Measurements from ENCODE around the gene MATN1.

Gene MATN1

DNA sequence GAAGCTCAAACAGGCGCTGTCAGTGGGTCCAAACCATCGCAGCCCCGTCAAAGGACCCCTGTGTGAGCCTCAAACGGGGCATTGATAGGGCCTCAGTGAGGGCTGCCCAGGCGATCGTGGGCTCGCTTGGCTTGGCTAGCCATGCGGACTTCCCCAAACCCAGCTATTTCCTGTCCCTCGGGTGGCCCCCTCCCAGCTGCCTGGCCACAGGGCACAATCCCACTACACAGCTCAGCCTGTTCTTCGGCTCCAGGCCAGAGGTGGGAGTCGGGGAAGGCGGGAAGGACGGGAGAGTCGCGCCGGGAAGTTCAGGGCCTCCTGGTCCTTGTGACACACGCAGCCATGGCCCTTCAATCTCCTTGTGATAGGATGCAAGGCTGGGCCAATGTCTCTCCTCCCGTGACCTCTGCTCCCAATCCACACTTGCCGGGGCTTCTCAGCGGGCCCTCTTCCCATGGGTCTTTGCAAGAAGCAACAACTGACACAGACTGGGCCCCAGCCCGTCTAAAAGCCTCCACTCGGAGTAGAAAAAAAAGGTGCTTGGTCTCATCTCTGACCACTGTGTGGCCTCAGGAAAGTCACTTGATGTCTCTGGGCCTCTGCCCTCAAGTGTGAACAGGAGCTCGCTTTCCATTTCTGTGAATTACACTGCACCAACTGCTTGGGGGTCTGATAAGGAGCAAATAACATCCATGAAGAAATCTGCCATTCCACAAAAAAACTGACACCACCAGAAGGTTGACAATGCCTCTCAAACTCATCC is 7.1 kb upstream of the MATN1 start:
- no peak for DNase-seq

DNA sequence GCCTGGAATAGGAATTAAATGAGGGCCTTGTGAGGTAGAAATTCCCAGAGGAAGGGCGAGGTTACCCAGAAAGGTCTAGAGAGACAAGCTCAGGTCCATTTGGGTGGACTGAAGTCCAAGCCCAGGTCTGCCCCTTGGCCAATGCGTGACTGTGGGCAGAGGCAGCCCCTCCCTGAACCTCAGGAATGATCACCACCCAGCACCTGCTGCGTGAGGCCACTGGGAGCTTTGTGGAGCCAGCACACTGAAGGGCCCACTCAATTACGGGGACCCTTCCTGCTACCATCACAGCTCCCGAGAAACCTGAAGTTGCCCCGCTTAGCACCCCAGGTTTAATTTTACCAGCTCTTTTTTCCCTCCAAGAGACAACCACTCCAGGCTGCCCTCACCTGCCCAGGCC is 6.5 kb upstream of the MATN1 start:
- DNase-seq = no peak

DNA sequence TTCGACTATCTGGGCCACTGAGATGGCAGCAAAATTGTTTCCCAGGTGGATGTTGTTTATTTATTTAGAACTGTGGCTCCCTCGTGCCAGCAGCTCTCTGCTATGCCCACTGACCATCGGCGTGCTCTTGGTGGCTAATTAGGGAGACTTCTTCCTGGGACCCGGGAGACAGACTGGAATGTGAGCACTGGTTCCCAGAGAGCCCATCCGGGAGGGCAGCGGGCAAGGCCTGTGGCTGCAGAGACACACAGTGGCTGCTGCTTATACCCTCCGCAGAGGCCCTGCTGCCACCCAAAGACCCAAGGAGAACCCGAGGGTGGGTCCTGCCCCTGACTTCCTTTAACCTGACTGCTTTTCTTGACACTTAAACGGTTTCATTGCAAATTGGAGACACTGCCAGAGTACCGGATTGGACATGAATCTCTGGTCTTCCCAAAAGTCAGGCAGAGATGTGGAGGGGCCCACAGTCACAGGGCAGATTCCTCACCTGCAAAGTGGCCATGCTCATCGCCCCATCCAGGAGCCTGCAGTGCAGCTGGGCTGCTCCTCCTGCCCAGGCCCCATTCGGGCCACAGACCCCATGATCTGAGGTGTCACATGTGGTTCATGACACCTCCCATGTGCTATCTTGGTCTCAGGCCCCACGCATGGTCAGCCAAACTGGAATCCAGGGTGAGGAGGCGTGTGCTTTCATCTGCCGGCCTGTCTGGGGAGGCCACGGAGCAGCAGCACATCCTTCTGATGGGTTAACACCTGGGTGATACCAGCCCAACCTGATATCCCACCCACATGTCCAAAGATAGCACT is 5.7 kb upstream of the MATN1 start:
- no peak for DNase-seq

DNA sequence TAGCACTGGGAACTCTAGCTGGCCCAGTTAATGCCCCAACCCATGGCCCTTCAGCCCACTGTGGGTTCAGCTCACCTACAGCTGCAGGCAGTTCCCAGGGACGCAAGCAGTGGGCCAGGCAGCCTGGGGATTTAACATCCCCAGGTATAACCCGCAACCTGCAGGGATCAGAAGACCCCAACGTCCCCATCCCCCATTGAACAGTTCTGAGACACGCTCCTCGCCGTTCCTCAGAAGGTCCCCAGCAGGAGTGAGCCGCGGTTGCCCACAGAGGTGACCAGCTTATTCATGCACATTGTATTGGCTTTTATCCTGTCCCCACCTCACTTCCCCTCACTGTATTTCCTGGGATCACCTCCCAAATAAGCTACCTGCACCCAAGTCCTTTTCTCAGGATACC is 5.0 kb upstream of the MATN1 start:
- DNase-seq = no peak

DNA sequence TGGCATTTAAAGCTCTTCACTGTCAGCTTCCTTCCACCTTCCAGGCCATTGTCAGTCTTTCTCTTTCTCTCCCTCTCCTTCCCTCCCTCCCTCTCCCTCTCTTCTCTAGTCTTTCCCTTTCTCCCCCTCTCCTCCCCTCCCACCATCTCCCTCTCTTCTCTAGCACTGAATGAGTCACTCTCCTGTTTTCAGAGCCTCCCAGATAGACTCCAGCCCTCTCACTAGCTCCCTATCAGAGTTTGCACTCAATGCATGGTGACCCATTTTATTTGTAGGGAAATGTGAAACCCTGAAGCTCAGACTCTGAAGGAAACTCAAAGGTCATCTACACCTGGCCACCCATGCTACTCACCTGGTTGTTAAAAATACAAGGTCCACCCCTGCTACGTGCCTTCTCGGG is 4.4 kb upstream of the MATN1 start:
- peak in 1 of 2 donors; percentile 13 for DNase-seq

DNA sequence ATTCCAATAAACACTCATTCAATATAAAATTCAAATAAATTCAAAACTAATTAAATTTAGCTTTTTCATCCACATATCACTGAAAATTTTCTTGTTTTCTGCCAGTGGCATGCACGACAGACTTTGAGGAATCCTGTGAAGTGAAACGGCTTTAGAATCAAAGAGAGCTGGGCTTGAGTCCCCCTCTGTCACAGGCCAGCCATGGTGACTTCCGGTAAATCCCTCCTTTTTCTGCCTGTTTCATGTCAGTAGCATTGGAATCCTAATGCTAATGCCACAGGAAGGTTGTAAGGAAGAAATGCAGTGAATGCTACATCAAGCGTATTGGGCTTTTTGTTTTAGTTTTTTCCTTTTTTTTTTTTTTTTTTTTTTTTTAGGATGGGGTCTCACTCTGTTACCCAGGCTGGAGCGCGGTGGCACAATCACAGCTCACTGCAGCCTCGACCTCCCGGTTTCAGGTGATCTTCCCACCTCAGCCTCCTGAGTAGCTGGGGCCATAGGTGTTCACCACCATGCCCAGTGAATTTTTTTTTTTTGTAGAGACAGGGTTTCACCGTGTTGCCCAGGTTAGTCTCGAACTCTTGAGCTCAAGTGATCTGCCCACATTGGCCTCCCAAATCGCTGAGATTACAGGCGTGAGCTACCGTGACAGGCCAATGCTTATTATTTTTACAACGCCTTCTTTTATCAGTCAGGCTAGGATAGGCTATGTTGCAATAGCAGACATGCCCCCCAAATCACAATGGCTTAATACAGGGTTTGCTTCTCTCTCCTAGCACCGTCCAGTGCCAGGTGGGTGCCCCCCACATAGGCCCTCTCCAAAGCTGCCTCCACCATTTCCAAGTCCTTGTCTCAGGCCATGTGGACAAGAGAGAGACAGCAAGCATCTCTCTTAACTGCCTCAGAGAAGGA is 3.6 kb upstream of the MATN1 start:
- DNase-seq = no peak

DNA sequence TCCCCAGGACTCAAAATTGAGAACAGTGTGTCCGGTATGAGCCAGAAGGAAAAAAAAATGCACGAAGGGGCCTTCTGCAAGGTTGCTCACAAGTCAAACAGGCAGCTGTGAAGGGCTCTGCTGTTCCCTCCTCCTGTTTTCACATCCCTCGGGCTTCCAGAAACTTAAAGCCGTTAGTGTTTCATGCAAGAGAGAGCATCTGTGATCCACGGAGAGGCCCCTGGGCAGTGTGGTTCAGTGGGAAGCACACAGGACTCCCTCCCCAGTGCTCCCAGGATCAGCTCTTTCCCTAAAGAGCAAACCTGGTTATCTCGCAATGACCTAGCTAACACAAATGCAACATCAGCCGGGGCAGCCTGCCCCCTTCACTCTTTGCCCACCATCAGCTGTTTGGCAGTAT is 2.9 kb upstream of the MATN1 start:
- DNase-seq = no peak

DNA sequence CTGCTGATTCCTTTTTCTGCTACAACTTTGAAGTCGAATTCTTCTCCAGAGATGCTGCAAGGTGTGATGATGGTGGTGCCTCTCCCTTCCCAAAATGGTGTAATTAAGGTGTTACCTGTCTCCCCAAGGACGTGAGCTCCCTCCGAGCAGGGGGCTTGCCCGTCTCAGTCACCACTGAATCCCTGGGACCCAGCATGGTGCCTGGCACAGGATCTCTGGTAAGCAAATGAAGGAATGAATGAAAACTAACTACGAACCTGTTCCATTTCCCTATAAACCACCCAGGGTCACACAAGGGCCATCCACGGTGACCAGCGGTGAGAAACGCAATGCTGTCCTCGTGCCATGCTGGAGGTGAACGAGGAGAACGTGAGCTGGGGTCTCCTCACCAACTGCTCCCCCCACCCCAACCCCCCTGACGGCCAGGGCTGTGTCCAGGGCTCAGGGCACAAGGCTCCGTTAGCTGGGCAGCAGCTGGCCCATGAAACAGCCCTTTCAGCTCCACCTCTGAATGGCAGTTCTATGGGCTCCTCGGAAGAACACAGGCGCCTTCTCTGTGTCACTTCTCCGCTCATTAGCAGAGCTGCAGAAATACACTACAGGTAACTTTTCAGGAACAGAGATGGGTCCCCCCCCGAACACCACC is 2.2 kb upstream of the MATN1 start:
- DNase-seq = no peak

DNA sequence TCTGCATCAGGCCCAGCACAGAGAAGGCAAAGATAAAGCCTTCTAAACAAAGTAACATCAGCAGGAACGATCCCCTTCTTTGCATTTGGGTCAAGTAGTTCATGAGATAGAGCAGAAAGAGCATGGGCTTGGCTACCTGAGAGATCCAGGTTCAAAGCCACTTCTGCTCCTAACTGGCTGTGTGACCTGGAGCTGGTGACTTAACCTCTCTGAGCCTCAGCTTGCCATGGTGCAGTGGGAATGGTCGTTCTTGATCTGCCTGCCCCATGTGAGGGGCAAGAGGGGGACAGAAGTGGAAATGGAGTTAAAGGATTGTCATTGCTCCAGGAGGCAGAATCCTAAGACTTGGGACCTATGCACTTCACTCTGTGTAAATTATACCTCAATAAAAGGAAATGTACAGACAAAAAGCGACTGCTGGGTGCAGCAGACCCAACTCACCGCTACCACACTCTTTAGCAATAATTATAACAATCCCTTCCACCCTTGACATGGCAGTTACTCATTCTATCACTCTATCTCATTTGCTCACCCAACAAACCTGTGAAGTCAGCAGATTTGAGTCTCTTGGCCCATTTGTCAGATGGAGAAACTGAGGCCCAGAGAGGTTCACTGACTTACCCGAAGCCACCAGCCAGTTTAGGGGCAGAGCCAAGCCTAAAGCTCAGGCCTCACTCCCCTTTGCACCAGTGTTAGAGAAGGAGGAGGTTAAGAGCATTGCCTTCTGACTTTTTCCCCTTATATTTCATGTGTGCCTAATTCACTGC is 1.5 kb upstream of the MATN1 start:
- DNase-seq = no peak

DNA sequence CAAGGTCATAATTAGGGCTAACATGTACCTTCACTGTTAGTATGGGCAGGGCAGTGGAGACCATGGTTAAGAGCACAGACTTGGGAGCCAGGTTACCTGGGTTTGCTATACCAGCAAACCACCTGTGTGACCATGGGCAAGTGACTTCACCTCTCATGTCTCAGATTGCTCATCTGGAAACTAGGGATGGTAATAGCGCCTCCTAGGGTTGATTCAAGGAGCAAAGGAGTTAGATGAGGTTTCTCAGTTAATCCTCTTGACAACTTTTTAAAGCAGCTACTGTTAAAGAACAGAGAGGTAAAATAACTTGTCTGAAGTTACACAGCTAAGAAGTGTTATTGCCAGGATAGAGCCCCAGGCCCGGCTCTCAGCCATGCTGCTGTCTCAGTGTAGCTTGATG is 790 bp upstream of the MATN1 start:
- no peak for DNase-seq

DNA sequence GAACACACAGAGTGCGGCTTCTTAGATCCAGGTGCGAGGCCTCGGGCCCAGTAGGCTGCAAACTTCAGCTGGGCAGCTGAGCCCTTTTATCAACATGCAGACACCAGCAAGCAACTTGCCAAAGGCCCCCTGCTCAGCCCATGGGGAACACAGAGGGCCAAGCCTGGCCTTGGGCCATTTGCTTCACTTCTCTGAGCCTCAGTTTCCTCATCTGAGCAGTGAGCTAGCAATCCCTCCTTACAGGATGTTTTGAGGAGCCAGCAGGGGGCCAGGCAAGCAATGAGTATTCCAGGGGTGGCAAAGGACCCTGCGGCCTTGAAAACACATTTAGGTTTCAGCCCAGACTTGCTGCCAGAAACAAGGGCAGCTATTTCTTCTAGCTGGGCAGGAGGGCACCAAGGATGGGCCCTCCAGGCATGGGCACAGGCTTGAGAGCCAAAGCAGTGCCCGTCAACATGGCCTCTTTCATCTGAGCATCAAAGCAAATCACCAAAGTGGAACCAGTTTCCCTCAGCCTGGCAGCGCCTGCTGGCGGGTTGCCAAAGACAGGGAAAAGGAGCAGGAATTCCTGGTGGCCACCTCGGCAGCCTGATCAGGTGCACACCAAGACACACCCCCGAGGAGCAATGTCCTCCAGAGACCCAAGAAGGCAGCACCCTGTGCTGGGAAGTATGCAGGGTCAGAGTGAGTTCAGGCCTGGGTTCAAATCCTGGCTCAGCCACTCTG is 1.4 kb downstream of the MATN1 start:
- DNase-seq = no peak

DNA sequence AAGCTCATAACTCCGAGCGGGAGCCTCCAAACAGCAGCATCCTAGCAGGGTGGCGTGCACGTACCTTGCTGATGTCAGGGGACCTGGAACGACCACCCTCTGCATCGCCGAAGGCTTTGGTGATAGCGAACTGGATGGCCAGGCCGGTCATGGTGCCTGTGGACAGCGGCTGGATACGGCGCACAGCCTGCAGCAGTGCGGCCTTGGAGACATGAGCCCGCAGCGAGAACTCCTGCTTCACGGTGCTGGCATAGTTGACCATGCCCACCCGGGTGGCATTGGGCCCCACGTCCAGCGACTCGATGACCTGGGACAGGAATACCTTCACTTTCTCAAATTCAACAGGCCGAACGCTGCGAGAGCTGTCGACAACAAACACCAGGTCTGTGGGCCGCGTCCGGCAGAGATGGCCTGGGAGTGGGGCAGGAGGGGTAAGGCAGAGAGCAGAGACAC is 2.0 kb downstream of the MATN1 start:
- DNase-seq = no peak

DNA sequence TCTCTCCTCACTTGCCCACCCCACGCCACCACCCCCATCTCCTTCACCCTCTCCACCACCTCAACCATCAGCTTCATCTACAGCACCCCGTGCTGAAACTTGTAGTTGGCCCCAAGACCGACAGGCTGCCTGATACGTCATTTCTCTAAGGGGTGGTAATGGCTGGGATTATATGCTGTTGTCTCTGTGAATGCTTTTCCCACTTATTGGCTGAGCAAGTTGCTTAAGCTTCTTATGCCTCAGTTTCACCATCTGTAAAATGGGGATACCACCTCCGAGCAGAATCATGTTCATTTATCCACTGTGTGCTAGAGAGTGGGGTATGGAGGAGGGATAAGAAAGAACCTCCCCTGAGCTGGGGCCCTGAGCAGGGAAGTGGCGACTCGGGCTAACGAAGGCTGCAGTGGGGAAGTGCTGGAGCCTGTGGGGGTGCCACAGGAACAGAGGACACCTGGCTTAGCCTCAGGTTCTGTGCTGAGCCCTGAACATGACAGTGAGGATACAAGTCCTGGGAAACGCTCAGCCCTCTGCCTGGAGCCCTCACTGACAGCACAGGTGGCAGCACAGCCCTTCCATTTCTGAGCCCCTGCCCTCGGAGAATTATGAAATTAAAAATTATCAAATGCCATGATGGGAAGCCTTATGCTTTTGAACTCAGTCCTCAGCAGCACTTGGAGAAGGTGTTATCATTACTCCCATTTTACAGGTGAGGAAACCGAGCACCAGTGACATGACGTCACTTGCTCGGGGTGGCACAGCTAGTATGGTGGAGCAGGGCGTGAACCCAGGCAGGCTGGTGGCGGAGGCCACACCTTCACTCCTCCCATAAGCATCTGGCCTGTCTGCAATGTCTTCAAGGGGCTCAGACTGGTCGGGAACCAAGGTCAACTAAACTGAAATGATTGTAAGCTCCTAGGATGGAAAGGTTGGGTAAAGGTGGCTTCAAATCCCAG is 2.8 kb downstream of the MATN1 start:
- DNase-seq = no peak

DNA sequence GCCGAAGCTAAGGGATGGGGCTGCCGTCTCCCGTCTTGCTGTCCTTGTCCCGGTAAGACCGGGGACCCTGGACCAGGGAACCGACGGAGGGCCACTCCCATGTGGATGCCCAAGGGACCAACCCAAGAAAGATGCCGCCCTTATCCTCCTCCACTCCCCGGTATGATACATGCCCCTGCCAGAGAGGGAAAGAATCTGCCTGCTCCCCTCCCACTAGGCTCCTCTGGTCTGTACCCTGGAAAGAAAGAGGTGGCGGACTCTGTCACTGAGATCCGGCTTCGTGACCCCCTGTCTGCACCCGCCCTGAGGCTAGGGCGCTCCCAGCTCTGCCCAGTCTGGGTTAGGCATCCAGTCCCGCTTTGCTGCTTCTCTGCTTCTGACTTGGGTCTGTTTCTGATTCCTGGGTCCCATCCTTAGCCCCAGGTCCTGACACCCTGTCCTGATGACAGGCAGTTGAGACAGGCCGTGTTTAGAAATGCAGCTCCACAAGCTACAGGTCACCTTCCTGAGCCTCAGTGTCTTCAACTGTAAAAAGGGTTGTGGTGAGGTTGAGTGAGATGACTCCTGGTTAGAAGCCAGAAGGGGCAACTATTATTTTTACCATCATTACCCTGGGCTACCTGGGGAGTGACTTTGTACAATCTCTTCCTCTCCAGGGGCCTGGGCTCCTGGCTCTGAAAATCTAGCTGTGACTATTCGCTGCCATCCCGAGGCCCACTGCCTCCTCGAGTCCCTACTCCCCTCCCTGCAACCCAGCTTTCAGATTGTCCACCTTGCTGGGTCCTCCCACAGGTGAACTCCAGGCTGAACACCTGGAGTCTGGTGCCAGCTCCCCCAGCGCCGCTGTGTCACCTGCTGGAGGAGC is 3.7 kb downstream of the MATN1 start:
- no peak for DNase-seq

DNA sequence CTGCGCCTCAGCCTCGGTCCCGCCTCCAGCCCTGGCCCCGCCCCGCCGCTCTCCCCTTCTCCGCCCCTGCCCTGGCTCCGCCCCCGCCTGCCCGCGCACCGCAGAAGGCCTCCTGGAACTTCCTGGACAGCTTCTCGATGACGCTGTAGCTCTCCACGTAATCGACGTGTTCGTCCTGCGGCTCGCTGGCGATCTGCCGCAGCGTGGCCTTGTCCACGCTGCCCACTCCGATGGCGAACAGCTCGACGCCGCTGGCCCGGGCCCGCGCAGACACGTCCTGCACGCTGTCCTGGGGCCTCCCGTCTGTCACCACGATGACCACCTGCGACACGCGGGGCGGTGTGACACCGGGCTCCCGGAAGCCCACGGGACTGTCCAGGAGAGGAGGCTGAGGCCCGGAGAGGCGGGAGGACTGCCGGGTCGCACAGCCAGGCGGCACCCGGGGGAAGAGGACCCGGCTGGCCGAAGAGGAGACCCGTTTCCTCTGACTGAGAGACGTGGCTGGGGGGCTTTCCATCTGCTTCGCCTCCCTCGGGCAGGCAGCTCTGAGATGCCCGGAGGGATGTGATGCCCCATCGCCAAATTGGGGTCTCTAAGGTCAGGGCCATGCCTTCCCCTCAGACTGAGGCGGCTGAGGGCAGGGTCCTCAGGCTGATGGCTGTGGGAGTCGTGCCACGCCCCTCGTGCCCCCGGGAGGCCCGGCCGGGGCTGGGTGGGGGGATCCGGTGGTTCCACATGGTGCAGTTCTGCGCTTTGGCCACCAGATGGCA is 4.6 kb downstream of the MATN1 start:
- peak; percentile 57 to 90 for DNase-seq

DNA sequence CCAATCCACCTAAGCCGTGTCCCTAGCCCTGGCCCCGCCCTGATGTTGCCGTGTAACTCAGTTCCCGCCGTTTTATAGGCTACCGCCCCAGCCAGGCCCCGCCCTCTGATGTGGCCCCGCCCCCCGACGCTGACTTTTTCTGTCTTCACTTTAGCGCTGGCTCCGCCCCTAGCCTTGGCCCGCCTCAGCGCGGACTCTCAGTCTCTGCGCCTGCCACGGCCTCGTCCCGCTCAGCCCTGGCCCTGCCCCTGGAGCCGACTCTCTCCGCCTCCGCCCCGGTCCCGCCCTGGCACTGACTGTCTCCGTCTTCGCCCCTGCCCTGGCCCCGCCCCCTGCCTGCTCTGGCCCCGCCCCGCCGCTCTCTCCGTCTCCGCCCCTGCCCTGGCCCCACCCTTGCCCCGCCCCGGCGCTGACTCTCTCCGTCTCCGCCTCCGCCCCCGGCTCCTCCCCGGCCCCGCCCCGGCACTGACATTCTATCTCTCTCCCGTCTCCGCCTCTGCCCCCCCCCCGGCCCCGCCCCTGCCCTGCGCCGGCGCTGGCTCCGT is 5.2 kb downstream of the MATN1 start:
- peak; percentile 99 to 100 for DNase-seq

DNA sequence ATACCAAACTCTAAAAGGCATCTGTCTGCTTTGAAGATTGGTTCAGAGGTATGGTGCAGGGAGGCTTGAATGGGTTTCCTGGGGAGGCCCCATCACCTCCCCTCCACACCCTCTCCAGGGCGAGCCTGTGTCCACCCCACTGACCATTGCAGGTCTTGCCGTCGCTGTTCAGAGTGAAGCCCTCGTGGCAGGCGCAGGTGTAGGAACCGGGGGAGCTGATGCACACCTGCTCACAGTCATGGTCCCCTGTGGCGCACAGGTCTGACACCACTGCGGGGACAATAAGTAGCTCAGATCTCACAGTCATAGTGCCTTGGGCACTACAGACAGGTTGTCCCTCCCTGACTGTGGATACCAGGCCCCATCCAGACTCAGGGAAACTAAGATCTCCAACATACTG is 6.7 kb downstream of the MATN1 start:
- no peak for DNase-seq

DNA sequence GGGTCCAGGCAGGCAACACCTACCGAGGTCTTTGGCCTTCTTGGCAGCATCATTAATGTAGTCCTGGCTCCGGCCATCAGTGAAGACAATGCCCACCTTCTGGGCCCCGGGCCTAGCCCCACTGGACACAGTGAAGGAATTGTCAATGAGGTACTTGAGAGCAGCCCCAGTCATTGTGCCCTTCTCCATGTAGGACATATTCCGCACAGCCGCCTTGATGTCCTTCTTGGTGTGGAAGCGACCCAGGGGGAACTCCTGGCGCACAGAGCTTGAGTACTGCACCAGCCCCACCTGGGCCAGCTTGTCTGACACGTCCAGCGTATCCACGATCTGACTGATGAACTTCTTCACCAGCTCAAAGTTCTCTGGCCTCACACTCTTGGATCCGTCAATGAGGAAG is 7.5 kb downstream of the MATN1 start:
- no peak for DNase-seq

Data from bone marrow (tissue), 2 donors.